ENCODE measurements around the gene ZFYVE28. TPM values are rescaled to one million over a fixed set of nuclear protein-coding genes. Genes with fewer than 3 reads are reported as not detected.

ZFYVE28 gene
- total RNA-seq, 1 donor from 2014 or later = 0.39 TPM

DNA sequence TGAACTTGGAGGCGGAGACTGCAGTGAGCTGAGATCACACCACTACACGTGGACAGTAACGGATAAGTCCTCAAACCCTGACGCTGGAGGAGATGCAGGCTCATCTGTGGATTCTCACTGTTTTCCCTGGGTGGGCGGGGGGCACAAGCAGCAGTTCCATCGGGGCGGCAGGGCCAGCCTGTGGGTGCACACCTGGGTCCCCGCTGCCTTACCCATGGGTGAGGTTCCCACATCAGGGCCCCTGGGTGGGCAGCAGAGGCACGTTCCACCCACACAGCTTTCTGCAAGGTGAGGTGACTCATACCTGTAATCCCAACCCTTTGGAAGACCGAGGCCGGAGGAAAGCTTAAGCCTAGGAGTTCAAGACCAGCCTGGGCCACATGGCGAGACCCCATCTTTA lies 100.0 kb downstream of the ZFYVE28 start:
- H3K4me1 Mint-ChIP-seq = peaks cover 3% of the 10 kb centered on the region
- Histone ChIP-seq H3K79me2 (ENCODE audit: low read depth) (no peaks in the 10 kb centered on the region), H3K27me3 (no peaks in the 10 kb centered on the region), H3K36me3 (no peaks in the 10 kb centered on the region), H2AFZ (replicated peaks) (no peak overlapping the region), H3K9me3 (ENCODE audit: low read depth) (no peaks in the 10 kb centered on the region), H4K20me1 (ENCODE audit: low read depth) (no peaks in the 10 kb centered on the region), H3F3A (ENCODE audit: low read depth) (no peaks in the 10 kb centered on the region), H3K27ac (no peak overlapping the region), H3K4me1 (peaks cover 7% of the 10 kb centered on the region), H3K9ac (no peak overlapping the region), H3K4me2 (no peak overlapping the region), H3K4me3 (no peak overlapping the region)
- no peak for DNase-seq (ENCODE audit: low spot score)
- no peak overlapping the region for H3K4me3 Mint-ChIP-seq
- no peak overlapping the region for H3K27ac Mint-ChIP-seq
- no peaks in the 10 kb centered on the region for H3K36me3 Mint-ChIP-seq
- peaks cover 6% of the 10 kb centered on the region for H3K27me3 Mint-ChIP-seq (ENCODE audit: insufficient read depth, low read depth)
- TF ChIP-seq EZH2phosphoT487 (IDR thresholded peaks at IDR 0.05) (no peak), CTCF (IDR thresholded peaks at IDR 0.05) (no peak), EZH2 (IDR thresholded peaks at IDR 0.05) (no peak)
- peaks cover 2% of the 10 kb centered on the region for H3K9me3 Mint-ChIP-seq

GRCh38 chr4:2313366-2313765 lies 105.1 kb downstream of the ZFYVE28 start:
- Histone ChIP-seq H3K4me2 (no peak overlapping the region), H4K20me1 (ENCODE audit: low read depth) (no peaks in the 10 kb centered on the region), H3K27me3 (no peaks in the 10 kb centered on the region), H3K27ac (no peak overlapping the region), H2AFZ (replicated peaks) (no peak overlapping the region), H3K79me2 (ENCODE audit: low read depth) (no peaks in the 10 kb centered on the region), H3K4me1 (no peaks in the 10 kb centered on the region), H3K4me3 (no peak overlapping the region), H3K9me3 (ENCODE audit: low read depth) (no peaks in the 10 kb centered on the region), H3K36me3 (no peaks in the 10 kb centered on the region), H3K9ac (no peak overlapping the region), H3F3A (ENCODE audit: low read depth) (no peaks in the 10 kb centered on the region)
- no peaks in the 10 kb centered on the region for H3K4me1 Mint-ChIP-seq
- TF ChIP-seq CTCF (IDR thresholded peaks at IDR 0.05) = no peak
- TF ChIP-seq EZH2 (IDR thresholded peaks at IDR 0.05) = no peak
- TF ChIP-seq EZH2phosphoT487 (IDR thresholded peaks at IDR 0.05) = no peak
- H3K27me3 Mint-ChIP-seq (ENCODE audit: insufficient read depth, low read depth) = no peaks in the 10 kb centered on the region
- peaks cover 8% of the 10 kb centered on the region for H3K9me3 Mint-ChIP-seq
- no peak overlapping the region for H3K4me3 Mint-ChIP-seq
- no peaks in the 10 kb centered on the region for H3K36me3 Mint-ChIP-seq
- DNase-seq (ENCODE audit: low spot score) = no peak
- no peak overlapping the region for H3K27ac Mint-ChIP-seq

DNA sequence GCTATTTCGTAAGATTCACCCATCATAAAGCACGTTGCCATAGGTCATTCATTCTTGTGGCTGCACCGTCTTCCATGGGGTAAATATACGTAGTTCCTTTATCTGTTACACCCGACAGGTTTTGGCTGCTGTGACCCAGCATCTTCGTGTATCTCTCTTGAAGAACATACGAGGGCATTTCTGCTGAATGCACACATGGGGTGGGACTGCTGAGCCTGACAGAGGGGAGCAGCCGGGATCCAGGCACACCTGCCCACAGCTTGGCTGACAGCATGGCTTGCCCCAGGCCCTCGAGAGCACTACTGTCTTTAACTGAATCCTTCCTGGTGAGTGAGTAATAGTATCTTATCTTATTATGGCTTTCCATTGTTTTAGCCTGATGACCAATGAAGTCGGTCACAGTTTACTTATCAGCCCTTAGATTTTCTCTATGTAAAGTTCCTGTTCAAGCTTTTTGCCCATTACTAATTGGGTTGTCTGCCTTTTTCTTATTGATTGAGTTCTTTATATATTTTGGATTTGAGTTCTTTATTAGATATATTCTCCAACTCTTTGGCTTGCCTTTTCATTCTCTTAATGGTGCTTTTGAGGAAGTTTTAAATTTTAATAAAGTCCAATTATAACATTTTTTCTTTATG lies 111.6 kb downstream of the ZFYVE28 start:
- H3K27me3 Mint-ChIP-seq (ENCODE audit: insufficient read depth, low read depth) = peaks cover 2% of the 10 kb centered on the region

More for the DNA sequence above, 111.6 kb downstream of the ZFYVE28 start:
- Histone ChIP-seq H2AFZ (replicated peaks) (no peak overlapping the region), H3K27ac (no peak overlapping the region), H3K4me3 (no peak overlapping the region), H3K4me2 (no peak overlapping the region), H3F3A (ENCODE audit: low read depth) (no peaks in the 10 kb centered on the region), H3K9me3 (ENCODE audit: low read depth) (peaks cover 3% of the 10 kb centered on the region), H3K27me3 (no peaks in the 10 kb centered on the region), H4K20me1 (ENCODE audit: low read depth) (no peaks in the 10 kb centered on the region), H3K9ac (no peak overlapping the region), H3K36me3 (no peaks in the 10 kb centered on the region), H3K79me2 (ENCODE audit: low read depth) (no peaks in the 10 kb centered on the region), H3K4me1 (no peaks in the 10 kb centered on the region)
- peak overlapping the region; percentile 42 for H3K4me3 Mint-ChIP-seq
- TF ChIP-seq CTCF (IDR thresholded peaks at IDR 0.05) (no peak), EZH2phosphoT487 (IDR thresholded peaks at IDR 0.05) (no peak), EZH2 (IDR thresholded peaks at IDR 0.05) (no peak)
- peaks cover 4% of the 10 kb centered on the region for H3K36me3 Mint-ChIP-seq
- peaks cover 23% of the 10 kb centered on the region for H3K9me3 Mint-ChIP-seq
- H3K4me1 Mint-ChIP-seq = no peaks in the 10 kb centered on the region
- DNase-seq (ENCODE audit: low spot score) = no peak
- H3K27ac Mint-ChIP-seq = no peak overlapping the region
